ENCODE measurements around the gene TBCK.

Gene TBCK

GRCh38 chr4:106038908-106039307 lies 277.1 kb downstream of the TBCK start:
- no peak for TF ChIP-seq CTCF (IDR thresholded peaks at IDR 0.05)

DNA sequence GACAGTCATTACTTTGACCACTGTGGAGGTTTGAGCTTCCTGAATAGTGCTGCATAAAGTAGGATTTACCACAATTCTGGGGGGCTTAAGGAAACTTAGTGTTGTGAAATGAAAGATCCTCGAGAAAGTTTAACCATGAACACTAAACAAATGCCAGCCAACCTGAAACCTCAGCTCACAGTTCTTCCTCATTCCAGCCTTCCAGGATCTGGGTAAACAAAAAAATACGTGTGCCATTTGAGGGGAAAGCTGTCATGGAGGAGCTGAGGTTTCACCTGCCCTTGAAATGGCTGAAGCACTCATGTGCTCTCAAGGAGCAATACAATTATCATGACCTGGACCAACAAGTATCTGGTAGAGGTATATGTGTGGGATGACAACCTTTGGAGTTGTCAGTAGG lies 278.0 kb downstream of the TBCK start:
- TF ChIP-seq CTCF (IDR thresholded peaks at IDR 0.05): no peak

DNA sequence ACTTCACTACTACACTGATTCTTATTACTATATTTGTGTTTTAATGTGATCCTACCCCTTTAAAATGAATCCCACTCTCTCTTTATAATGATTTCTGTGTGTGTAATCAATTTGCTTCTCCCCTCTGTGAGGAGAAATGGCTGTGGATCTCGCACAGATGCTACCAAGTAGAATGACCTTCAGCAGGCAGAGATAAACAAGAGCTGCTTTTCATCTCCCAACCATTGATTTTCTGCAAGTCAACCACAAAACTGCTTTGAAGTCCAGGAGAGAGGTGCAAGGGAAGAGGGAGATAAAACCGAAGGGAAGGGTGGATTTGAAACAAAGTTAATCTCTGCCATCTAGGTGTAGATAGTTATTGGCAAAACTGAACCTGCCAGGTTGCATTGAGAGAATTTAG lies 279.2 kb downstream of the TBCK start:
- no peak for TF ChIP-seq CTCF (IDR thresholded peaks at IDR 0.05)

GRCh38 chr4:106036334-106036733 lies 279.7 kb downstream of the TBCK start:
- TF ChIP-seq CTCF (IDR thresholded peaks at IDR 0.05): no peak

GRCh38 chr4:106035204-106035603 lies 280.8 kb downstream of the TBCK start:
- no peak for TF ChIP-seq CTCF (IDR thresholded peaks at IDR 0.05)

DNA sequence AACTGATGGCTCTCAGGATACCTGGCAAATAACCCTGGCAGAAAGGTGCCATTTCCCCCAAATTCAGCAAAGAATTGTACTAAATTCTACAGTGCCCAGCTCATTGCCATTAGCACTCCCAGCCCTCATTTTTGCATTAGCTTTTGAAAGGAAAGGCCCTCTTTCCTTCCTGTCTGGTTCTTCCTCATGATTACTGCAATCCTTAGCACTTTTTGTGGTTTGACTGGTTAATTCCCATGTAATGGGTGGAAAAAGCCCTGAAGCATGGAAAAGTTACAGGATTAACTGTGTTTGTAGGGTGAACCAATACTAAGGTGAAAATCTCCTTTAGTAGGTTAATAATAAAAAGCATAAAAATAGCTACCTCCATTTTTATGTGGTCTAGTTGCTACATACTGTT lies 281.3 kb downstream of the TBCK start:
- no peak for TF ChIP-seq CTCF (IDR thresholded peaks at IDR 0.05)

GRCh38 chr4:106034220-106034619 lies 281.8 kb downstream of the TBCK start:
- TF ChIP-seq CTCF (IDR thresholded peaks at IDR 0.05): no peak

- TF ChIP-seq CTCF (IDR thresholded peaks at IDR 0.05): no peak
These were observed 282.5 kb downstream of the TBCK start for GRCh38 chr4:106033469-106033868.
